Stimulated activated CD4-positive, alpha-beta T cell treated with anti-CD3 and anti-CD28 coated beads, Interleukin-4, amount 100 ng/mL, for 48 hours (primary cell): Measurements from ENCODE around the gene EML4.
"Not testable (repeated sequence)": the region's sequence is repeated elsewhere in the genome, so short reads cannot be mapped to it uniquely, and the experiment has no call there.

Experiments
- DNase-seq, 2 donors: peaks; one replicate each; pipeline ENCODE4 v3.0.0-alpha.2; 2020; ENCODE audit warnings: low read depth in 2 of 2

EML4 gene

DNA sequence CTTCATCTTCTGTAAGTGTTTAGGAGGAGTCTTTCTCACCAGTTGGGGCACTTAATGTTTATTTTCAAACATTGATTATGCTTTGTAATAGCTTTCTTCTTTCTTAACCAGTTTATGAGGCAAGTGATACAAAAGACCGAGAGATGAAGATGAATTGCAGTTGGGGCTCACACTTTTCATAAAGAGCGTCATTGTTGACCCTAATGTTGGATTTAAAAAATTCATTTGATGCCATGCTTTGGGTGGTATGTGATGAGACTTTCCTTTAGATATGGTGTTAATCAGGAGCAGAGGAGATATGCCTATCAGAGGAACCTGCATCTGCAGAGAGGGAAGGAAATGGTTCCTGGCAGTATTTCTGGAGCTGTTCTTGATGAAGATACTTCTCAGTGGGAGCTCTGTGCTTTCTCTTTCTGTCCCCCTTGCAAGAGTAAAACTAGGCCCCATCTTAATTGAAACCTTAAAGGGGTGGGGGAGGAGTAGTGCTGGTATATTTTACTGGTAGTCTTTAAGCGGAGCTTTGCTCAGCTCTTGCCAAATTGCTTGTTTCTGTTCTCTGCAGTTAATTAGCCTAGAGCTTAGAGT lies 2.3 kb downstream of the EML4 start:
- DNase-seq: no peak

DNA sequence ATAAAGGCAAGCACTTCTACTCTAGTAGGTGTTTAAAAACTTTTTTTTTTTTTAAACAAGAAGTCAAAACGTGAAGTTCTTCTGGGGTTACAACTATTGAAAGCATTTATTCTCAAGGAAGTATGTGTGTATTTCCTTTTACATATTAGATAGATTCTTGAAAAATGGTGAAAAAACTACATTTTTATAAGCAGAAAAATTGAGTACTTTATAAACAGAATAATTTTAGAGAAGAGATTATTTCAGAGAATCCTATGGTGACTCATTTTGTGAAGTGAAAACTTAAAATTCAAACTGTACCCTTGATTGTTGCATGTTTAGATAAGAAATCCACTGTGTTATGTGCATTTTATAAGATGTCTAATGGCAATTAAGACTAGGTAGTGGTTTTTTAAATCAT lies 2.9 kb downstream of the EML4 start:
- no peak for DNase-seq

GRCh38 chr2:42172566-42172965 lies 3.4 kb downstream of the EML4 start:
- no peak for DNase-seq

DNA sequence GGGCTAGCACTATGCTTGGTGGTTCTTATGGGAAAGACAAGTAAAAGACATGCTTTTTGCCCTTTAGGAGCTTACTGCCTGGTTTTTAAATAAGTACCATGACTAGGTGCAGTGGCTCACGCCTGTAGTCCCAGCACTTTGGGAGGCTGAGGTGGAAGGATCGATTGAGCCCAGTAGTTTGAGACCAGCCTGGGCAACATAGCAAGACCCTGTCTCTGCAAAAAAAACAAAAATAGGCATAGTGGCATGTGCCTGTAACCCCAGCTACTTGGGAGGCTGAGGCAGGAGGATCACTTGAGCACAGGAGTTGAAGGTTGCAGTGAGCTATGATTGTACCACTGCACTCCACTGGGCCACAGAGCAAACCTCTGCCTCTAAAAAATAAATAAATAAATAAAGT lies 4.3 kb downstream of the EML4 start:
- not testable (repeated sequence) for DNase-seq

DNA sequence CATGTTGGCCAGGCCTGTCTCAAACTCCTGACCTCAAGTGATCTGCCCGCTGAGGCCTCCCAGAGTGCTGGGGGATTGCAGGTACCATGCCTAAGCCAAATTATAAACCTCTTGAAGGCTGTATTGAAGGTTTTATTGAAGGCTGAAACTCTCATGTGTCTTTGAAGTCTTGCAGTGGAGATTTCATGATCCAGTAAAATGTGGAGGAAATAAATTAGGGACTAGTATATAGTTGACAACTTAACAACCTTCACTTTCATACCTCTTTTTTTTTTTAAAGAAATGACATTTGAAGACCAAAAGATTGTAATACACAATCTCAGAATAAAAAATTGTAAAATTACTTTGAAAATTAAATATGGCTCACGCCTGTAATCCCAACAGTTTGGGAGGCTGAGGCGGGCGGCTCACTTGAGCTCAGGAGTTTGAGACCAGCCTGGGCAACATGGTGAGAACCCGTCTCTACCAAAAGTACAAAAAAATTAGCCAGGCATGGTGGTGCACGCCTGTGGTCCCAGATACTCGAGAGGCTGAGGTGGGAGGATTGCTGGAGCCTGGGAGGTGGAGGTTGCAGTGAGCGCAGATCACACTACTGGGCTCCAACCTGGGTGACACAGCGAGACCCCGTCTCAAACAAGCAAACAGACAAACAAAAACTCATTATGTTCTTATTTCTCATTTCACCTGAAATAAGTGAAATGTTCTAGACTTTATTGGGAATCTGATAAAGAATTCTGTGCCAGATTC lies 8.0 kb downstream of the EML4 start:
- DNase-seq: no peak

DNA sequence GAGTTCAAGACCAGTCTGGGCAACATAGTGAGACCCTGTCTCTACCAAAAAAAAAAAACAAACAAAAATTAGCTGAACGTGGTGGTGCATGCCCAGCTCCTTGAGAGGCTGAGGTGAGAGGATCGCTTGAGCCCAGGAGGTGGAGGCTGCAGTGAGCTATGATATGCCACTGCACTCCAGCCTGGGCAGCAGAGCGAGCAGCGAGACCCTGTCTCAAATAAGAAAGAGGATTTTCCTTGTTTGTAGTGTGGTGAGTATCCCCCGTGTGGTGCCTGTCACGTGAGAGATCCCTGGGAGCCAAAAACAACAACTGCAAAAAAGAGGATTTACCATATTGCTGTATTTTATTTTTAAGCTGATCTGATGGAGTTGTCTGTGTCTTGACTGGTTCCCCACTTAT lies 9.2 kb downstream of the EML4 start:
- DNase-seq: no peak

DNA sequence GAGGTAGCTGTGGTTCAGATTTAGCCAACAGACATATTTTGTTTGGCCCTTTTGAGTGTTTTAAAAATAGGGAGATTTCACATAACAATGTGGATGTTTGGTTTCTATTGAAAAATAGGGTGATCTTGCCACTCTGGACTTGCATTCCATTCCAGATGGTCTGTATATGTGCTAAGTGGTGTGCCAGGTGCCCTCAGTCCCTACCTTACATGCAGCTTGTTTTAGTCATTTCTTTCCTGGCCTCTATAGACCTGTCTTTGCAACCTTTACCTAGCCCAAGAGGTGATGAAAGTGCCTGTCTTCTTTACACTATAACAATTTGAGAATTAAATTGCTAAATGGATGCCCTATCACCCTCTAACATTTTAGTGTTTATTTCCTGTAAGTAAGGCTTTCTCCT lies 11.1 kb downstream of the EML4 start:
- DNase-seq: no peak

DNA sequence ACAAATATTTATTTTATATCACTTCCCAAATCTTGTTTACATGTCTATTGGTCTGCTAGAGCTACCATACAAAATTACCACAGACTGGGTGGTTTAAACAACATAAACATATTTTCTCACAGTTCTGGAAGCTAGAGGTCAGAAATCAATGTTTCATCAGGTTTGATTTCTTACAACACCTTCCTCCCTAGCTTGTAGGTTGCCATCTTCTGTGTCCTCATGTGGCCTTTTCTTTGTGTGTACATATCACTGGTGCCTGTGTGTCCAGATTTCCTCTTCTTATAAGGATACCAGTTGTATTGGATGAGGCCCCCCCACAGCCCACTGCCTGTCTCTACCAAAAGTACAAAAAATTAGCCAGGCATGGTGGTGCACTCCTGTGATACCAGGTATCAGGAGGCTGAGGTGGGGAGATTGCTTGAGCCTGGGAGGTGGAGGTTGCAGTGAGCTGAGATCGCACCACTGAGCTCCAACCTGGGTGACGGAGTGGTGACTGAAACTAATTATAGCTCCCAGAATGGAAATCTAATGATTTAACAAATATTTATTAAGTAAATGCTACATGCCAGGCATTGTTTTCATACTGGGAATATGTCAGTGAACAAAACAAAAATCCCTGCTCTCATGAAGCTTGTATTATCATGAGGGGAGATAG lies 13.6 kb downstream of the EML4 start:
- DNase-seq: no peak

GRCh38 chr2:42183775-42184174 lies 14.6 kb downstream of the EML4 start:
- no peak for DNase-seq

- no peak for DNase-seq
Observed at GRCh38 chr2:42184346-42184745, 15.2 kb downstream of the EML4 start.

GRCh38 chr2:42185220-42185921 lies 16.2 kb downstream of the EML4 start:
- DNase-seq: no peak

GRCh38 chr2:42186366-42186765 lies 17.2 kb downstream of the EML4 start:
- no peak for DNase-seq

DNA sequence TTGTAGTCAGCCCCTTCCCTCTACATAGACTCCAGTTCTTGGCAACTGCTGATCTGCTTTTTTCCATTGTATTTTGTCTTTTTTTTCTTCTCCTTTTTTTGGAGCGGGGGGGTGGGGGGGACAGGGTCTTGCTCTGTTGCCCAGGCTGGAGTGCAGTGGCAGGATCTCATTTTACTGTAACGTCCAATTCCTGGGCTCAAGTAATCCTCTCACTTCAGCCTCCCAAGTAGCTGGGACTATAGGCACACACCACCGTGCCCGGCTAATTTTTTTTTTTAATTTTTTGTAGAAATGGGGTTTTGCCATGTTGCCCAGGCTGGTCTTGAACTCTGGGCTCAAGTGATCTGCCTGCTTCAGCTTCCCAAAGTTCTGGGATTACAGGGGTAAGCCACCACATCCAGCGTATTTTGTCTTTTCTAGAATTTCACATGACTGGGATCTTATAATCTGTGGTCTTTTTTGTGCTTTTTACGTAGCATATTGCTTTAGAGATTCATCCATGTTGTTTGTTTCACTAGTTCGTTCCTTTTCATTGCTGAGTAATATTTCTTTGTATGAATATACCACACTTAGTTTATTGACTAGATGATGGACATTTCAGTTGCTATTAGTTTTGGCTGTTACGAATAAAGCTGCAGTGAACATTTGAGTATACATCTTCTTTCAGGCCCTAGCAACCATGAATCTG lies 17.9 kb downstream of the EML4 start:
- no peak for DNase-seq

- no peak for DNase-seq
Observed at GRCh38 chr2:42187886-42188285, 18.7 kb downstream of the EML4 start.

DNA sequence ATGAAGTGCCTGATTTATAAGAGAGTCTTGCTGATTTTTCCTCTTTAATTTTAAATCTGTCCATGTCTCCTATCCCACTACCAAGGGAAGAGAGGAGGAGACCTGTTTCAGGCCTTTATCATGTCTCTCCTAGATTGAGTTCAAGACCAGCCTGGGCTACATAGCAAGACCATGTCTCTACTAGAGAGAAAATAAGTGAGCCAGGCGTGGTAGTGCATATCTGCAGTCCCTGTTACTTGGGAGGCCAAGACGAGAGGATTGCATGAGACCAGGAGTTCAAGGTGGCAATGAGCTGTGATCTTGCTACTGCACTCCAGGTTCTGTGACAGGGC lies 20.0 kb downstream of the EML4 start:
- DNase-seq: no peak

GRCh38 chr2:42190191-42190590 lies 21.0 kb downstream of the EML4 start:
- no peak for DNase-seq

- DNase-seq: no peak
Observed at GRCh38 chr2:42191285-42192009, 22.3 kb downstream of the EML4 start.

- DNase-seq: no peak
Observed at GRCh38 chr2:42192010-42192373, 22.8 kb downstream of the EML4 start.

- DNase-seq: no peak
Observed at GRCh38 chr2:42192652-42193566, 23.8 kb downstream of the EML4 start.

DNA sequence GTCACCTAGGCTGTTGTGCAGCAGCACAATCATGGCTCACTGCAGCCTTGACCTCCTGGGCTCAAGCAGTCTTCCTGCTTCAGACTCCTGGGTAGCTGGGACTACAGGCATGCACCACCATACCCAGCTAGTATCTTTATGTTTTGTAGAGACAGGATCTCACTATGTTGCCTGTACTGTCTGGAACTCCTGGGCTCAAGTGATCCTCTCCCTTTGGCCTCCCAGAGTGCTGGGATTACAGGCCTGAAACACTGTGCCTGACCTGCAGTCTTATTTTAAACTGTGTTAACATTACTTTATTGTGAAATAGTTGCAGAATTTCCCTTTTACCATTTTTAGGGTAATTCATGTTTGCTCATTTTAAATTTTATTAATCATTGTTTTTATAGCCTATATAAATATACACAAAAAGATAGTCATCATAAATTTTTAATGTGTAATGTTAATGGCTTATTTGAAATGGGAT lies 24.6 kb downstream of the EML4 start:
- DNase-seq: no peak
